GM06990 (cell line): ENCODE results near the gene KIF21B.

Experiments used
- DNase-seq: peaks from one replicate; pipeline ENCODE4 v3.0.0-alpha.2; 2011; ENCODE audit not compliant: insufficient read length; ENCODE audit errors: extremely low read depth
- H3K27me3 ChIP-seq: replicated peaks from 2 replicates; pipeline ENCODE4 v1.6.0; 2011; ENCODE audit warnings: low read length; ENCODE audit not compliant: control insufficient read depth, insufficient read depth
- H3K36me3 ChIP-seq: 2 replicates; pipeline ENCODE4 v1.5.1; 2011; ENCODE audit warnings: low read length; ENCODE audit not compliant: control insufficient read depth, insufficient read depth
- H3K4me3 ChIP-seq: replicated peaks from 2 replicates; pipeline ENCODE4 v1.5.1; 2011; ENCODE audit warnings: low read depth, mild to moderate bottlenecking, control low read depth, low read length
- TF ChIP-seq, protein P1 (sequence below): IDR thresholded peaks from 2 replicates; pipeline ENCODE4 v1.5.1; 2011; ENCODE audit warnings: low read length, control low read depth, mild to moderate bottlenecking, inconsistent platforms; ENCODE audit not compliant: insufficient read depth, poor library complexity, severe bottlenecking

Gene KIF21B

DNA sequence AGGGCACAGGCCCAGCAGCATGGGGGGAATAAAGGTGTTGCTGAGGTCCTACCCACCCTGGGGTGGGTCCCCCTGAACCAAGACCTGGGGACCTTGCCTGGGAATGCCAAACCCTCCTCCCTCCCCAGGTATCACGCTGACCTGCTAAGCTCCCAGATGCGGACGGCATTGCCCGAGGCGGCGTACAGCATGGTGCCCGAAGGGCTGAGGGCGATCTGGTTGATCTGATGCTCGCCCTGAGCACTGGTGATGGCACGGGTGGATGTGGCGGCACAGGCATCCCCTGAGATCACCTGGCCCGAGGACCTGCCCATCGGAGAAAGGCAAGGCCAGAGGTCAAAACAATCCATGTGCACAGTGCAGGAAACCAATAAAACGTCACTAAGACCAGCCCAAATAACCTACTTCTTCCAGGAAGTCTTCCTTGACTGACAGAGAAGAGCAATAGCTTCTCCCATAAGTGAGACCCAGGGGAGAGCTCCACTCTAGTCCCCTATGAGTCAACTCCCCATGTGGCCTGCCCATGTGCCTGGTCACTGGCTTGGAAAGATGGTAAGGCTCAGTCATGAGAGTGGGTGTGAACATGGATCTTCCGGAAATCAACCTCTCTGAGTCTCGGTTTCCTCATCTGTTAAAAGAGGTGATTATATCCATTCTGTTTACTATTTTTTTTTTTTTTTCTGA, 46.3 kb downstream of the KIF21B start:
- Histone ChIP-seq H3K27me3 (no peaks in the 10 kb centered on the region), H3K36me3 (peaks cover 23% of the 10 kb centered on the region), H3K4me3 (no peak overlapping the region)
- TF ChIP-seq, protein P1, sequence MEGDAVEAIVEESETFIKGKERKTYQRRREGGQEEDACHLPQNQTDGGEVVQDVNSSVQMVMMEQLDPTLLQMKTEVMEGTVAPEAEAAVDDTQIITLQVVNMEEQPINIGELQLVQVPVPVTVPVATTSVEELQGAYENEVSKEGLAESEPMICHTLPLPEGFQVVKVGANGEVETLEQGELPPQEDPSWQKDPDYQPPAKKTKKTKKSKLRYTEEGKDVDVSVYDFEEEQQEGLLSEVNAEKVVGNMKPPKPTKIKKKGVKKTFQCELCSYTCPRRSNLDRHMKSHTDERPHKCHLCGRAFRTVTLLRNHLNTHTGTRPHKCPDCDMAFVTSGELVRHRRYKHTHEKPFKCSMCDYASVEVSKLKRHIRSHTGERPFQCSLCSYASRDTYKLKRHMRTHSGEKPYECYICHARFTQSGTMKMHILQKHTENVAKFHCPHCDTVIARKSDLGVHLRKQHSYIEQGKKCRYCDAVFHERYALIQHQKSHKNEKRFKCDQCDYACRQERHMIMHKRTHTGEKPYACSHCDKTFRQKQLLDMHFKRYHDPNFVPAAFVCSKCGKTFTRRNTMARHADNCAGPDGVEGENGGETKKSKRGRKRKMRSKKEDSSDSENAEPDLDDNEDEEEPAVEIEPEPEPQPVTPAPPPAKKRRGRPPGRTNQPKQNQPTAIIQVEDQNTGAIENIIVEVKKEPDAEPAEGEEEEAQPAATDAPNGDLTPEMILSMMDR = no peak
- no peak for DNase-seq

DNA sequence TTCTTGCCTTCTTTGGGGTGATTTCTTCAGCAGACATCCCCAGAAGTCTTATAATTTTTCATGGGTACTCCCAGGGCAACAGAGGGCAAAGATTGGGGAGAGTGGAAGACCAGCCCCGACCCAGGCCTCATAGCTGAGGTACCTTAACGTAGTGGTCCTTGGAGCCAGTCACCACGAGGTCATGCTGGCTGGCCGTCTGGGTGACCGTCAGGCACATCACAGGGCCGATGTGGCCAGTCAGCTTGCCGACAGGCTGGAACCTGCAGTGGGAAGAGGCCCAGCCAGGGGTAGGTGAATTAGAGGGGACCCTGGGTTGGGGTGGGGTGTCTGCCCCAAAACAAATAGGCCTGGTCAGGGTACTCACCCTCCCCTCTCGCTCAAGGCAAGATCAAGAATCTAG, 46.9 kb downstream of the KIF21B start:
- Histone ChIP-seq H3K27me3 (no peaks in the 10 kb centered on the region), H3K4me3 (no peak overlapping the region), H3K36me3 (peaks cover 22% of the 10 kb centered on the region)
- TF ChIP-seq, protein P1 = no peak
- DNase-seq = no peak

DNA sequence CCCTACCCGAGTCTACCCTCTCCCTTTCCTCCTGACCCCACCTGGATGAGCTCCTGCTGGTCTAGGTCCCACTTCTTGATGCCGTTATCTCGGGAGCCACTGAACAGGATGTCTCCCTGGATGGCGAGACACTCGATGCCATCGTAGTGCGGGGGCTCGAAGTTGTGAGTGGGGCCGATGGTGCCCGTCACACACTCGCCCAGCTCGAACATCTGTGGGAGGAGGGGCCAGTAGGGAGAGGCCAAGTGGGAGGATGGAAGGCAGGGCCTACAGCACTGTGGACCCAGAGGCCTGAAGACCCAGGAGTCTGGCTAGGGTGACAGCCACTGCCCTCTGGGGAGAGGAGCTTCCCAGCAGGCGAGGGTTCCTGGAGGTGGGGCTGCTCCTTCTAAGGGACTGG, 48.1 kb downstream of the KIF21B start:
- DNase-seq = no peak
- TF ChIP-seq, protein P1 = no peak
- Histone ChIP-seq H3K4me3 (no peak overlapping the region), H3K36me3 (peaks cover 22% of the 10 kb centered on the region), H3K27me3 (no peaks in the 10 kb centered on the region)

DNA sequence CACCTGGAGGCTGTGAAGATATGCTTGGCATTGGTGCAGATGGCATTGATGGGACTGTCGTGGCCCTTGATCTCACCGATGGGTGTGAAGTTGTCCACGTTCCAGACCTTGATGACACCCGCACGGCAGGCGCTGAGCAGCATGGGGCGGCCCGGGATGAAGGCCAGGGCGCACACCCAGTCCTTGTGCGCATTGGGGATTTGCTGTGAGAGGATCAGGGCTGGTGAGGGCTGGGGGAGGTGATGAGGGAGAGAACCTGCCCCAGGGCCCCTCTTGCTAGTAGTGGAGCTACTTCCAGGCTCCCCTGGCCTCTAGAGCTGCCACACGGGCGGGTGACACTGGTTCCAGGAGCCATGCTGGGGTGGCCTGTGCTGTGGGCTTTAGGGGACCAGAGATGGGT, 48.8 kb downstream of the KIF21B start:
- Histone ChIP-seq H3K4me3 (no peak overlapping the region), H3K36me3 (peaks cover 20% of the 10 kb centered on the region), H3K27me3 (no peaks in the 10 kb centered on the region)
- TF ChIP-seq, protein P1 = no peak
- DNase-seq = no peak

DNA sequence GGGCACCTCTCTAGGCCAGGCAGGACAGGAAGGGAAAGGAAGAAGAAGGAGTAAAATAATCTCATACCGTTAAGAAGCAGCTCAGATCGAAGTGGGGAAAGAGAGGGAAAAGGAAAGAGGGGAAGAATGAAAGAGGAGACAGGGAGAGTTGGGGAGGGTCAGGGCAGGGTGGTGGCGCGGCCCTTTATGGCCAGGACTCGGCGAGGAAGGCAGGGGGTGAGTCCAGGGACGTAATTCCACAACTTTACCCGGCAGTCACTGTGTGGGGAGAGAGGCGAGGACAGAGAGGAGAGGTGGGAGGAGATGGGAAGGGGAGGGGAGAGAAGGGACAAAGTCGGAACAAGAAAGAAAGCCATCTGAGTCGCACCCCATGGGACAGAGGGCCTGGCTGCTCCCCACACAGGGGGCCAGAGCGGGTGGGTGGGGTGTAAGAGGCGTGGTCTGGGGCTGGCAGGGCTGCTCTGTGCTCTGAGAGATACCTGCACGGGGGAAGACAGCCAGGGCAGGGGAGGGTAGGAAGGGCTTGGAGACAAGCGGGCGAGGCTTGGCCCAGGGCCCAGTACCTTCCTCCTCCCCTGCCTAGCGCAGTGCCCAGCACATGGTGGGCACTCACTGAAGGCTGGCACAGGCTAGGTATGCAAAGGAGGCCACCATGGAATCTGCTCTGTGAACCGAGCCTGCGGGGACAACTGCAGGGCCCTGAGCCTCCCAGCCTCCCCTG, 49.4 kb downstream of the KIF21B start:
- DNase-seq = no peak
- Histone ChIP-seq H3K36me3 (peaks cover 15% of the 10 kb centered on the region), H3K27me3 (no peaks in the 10 kb centered on the region), H3K4me3 (no peak overlapping the region)
- TF ChIP-seq, protein P1 = no peak
